ENCODE data around the gene LARP4.
"Not testable (repeated sequence)": the region's sequence is repeated elsewhere in the genome, so short reads cannot be mapped to it uniquely, and the experiment has no call there.

The LARP4 gene

DNA sequence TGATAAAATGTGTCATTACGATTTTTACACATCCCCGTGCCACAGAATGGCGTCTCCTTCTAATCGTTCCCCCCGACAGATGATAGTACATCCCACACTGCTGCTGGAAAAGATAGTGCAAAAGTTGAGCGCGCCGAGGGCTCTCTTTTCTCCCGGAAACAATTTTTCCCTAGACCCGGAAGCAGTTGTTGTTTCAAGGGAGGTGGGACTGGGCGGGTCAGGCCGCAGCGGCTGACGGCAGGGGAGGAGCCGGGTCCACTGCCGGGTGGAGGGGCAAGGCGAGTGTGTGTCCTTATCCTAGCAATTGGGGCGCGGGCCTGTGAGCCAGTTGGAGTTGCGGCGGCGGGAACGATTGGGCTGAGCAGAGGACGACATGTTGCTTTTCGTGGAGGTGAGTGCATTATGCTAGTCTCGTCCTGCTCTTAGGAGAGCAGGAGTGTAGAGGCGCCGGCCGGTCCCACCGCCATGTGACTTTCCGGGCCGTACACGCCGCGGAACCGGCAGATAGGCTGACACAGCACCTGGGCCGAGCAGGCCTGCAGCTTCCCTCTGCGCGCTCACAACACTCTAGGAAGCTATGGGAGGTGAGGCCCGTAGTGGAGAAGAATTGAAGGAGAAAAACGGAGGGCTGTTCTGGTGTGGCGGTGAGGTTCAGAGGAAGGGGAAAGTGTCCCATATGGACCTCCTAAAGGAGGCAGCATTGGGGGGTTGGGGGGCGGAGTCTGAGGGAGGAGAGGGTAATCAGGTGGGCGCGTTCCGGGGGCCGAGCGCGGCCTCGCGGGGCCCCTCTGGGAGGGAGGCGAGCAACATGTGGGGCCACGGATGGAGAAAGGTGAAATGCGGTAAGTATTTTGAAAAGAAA is at the start of gene LARP4:
TSS of gene LARP4 (plus strand) at position 248 of the 862 bp plus-strand sequence. CDS start at position 374, 126 bp downstream.
- intact Hi-C loops (cut with DNase I) = no loop called here
- DNase-seq = peak; percentile 81 to 97 (median 92)

DNA sequence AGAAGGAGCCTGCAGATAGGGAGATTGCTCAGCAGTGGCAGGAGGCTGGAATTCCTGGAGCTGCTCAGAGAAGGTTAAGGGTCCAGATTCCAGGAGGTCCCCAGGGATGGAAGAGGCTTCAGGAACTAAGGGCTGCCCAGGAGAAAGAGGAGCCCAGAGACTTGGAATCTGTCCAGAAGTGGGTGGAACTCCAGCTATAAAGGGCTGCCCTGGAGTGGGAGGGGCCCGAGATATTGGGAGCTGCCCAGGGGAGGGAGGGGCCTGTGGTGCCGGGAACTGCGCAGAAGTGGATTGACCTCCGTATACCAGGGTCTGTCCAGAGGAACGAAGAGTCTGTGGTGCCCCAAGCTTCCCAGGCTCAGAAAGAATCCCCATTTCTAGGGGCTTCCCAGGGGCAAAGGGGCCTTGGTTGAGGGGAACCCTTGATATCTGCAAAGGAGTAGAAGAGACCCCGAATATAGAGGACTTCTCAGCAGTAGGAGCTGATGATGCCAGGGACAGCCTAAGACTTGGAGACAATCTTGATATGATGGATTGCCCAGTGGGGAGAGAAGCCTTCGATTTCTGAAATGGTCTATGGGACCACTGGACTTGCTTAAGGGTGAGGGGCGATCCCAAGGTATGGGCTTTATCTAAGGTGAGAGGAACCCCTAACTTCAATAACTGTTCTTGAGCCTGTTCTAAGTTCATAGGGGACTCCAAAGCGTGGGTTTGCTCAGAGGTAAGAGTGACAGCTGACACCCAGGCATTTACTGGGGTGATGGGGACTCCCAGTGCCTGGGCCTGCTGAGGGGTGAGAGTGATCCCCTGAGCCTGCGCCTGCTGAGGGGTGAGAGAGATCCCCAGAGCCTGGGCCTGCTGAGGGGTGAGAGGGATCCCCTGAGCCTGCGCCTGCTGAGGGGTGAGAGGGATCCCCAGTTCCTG is 49.3 kb upstream of the LARP4 start:
- DNase-seq = no peak
- intact Hi-C loops (cut with DNase I) = no loop called here

DNA sequence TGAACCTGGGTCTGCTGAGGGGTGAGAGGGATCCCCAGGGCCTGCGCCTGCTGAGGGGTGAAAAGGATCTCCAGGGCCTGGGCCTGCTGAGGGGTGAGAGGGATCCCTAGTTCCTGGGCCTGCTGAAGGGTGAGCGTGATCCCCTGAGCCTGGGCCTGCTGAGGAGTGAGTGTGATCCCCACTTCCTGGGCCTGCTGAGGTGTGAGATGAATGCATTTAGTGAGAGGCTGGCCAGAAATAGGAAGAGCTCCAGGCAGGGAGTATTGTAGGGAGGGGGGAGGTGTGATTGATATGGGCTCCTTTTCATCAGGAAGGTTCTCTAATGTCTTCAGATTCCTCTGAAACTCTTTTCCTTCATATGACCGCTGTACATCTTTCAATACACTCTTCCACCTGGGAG is 47.3 kb upstream of the LARP4 start:
- intact Hi-C loops (cut with DNase I) = no loop called here
- DNase-seq = no peak

DNA sequence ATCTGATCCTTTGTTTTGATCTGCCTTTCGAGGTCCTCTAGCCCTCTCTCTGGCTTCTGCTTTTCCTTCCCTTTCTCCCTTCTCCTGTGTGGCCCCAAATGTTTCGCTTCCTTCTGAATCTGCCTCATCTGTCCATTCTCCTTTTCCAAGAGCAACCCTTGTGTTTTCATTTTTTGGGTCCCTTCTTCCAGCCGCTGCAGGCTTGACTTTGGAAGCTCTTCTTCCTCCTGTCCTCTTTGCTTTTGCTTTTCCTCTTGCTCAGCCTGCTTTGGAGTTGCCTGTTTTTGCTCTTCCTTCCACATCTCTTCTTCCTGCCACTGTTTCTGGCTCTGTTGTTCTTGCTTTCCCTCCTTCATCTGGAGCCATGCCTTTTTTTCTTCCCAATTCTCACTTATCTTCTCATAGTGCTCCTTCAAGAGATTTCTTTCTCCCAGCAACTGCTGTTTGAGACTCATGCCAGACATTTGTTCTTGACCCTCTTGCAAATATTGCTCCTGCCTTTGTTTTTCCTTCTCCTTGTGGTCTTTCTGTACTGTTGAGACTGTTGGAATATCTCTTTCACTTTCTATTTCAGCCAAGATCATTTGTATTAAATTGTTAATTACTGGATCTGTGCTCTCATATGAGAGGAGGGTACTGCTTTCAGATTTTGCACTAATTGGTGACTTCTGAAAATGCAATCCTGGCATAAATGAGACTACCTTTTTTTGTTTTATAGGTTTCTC is 46.7 kb upstream of the LARP4 start:
- intact Hi-C loops (cut with DNase I) = no loop called here
- DNase-seq = no peak

DNA sequence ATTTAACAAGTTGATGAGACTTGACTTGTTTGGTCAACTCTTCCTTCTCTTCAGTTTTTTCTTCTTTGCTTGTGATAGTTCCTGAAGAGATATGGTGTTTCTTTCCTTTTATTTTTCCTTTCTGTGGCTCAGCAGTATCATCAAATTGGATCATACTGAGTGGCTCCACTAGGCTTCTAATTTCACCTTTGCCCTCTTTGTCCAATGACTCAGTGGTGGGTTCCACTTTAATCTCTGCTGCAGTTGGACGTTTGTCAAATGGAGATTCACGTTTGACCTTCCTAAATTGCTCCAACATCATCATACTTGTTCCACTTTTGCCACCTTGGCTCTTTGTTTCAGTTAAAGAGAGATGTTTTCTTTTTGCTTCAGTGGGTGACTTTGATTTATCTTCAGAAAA is 45.8 kb upstream of the LARP4 start:
- no peak for DNase-seq
- intact Hi-C loops (cut with DNase I) = no loop called here

DNA sequence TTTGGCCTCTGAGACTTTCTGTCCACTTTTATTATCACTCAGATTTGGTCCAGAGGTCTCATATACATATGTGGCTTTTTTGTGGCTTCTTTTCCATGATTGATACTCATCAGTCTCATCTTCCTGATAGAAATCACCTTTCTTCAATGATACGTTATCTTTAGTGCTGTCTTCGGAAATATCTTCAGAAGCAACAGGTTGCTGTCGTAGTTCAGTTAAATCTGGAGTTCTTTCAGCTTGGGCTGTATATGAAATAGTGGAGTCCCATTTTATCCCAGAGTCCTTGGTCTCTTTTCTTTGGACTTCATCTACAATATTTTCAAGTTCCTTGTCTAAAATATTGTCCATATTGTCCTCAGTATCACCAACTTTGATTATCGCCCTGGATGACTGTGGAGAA is 45.3 kb upstream of the LARP4 start:
- intact Hi-C loops (cut with DNase I) = no loop called here
- DNase-seq = no peak

DNA sequence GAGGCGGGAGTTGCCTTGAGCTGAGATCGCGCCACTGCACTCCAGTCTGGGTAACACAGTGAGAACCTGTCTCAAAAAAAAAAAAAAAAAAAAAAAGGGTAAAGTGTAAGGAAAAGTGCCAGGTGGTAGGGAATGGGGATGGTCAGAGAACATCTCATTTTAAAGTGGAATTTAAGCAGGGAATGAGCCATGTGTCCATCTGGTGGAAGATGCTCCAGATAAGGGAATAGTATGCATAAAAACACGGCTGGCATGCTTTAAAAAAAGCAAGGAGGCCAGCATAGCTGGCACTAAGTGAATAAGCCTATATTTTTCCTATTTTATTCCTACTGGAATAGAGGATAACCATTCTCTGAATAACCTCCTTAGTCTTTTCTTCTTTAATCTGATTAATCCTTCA is 38.0 kb upstream of the LARP4 start:
- no peak for DNase-seq
- intact Hi-C loops (cut with DNase I) = no loop called here

DNA sequence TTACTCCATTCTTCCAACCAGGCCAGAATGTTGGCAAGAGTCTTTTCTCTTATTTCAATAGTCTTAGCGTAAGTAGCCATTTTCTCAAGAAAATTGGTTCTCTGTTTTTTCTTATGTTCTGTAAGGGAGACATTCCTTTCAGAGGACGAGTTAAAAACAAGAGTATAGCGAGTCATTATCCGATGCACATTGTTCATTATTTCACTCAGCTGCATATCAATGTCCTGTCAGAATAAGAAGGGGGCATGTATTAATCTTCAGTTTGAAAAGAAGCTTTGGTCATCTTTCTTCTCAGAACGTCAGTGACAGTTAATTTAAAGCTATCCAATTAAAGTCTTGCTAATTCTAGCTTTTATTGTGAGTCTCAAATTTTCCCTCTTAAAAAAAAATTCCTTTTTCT is 37.5 kb upstream of the LARP4 start:
- intact Hi-C loops (cut with DNase I) = no loop called here
- no peak for DNase-seq

DNA sequence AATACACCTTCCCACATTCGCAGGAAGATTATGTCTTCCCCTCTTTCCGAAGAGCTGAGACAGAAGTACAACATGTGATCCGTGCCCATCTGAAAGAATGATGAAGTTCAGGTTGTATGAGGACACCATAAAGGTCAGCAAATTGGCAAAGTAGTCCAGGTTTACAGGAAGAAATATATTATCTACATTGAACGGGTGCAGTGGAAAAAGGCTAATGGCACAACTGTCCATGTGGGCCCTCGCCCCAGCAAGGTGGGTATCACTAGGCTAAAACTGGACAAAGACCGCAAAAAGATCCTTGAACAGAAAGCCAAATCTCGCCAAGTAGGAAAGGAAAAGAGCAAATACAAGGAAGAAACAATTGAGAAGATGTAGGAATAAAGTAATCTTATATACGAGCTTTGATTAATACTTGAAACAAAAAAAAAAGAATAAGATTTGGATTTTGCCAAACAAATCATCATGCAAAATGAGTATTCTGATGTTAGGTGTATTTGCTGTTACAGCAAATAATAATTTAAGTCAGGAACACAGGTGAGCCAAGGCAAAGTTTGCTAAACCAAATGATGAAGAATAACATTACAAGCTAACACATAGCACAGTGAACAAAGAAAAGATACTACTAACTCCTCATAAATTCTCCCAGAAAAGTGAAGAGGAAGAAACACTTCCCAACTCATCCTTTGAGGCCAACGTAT is 34.8 kb upstream of the LARP4 start:
- DNase-seq = no peak
- intact Hi-C loops (cut with DNase I) = no loop called here

DNA sequence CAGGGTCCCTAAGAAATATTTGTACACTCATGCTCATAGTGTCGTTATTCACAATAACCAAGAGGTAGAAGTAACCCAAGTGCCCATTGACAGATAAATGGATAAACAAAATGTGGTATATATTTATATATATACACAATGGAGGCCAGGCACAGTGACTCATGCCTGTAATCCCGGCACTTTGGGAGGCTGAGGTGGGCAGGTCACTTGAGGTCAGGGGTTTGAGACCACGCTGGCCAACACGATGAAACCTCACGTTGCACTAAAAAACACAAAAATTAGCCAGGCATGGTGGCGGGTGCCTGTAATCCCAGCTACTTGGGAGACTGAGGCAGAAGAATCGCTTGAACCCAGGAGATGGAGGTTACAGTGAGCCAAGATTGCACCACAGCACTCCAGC is 30.0 kb upstream of the LARP4 start:
- intact Hi-C loops (cut with DNase I); DNase-seq: not testable (repeated sequence)

DNA sequence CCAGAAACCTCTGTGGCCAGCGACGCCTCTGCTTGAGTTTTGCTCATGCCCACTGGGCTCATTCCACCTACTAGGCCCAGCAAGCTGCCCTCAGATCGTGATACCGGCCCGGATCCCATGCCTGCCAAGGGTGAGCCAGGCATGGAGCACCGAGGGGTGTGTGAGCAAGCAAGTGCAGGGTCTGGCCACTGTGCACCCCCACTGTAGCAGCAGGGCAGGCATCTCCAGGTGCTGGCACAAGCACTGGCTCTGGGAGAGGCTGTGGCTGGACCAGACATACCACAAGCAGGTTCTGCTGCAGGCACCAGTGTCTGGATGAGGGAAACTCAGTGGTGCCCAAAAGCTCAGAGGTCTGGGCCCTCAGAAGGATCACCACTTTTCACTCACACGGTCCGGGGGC is 24.9 kb upstream of the LARP4 start:
- intact Hi-C loops (cut with DNase I) = no loop called here
- DNase-seq = no peak

DNA sequence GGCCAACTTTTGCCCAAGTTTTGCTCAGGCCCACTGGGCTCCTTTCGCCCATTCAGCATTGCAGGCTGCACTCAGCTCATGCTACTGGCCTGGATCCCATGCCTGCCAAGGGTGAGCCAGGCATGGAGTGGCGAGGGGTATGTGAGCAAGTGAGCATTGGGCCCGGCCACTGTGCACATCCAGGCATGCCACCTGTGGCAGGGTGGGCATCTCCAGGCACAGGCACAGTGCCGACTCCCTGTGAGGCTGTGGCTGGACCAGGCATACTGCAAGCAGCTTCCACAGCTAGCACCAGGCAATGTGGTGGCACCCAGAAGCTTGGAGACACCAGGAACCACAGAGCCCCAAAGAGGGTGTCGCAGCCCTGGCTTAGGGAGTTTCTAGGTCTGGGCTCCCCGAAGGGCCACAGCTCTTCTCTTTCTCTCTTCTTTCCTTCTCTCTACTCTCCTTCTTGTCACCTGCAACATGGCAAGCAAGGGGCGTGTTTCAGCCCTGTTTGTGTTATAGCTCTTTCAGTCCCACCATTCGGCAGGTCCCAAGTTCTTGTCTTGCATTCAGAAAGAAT is 19.8 kb upstream of the LARP4 start:
- intact Hi-C loops (cut with DNase I) = no loop called here
- no peak for DNase-seq

DNA sequence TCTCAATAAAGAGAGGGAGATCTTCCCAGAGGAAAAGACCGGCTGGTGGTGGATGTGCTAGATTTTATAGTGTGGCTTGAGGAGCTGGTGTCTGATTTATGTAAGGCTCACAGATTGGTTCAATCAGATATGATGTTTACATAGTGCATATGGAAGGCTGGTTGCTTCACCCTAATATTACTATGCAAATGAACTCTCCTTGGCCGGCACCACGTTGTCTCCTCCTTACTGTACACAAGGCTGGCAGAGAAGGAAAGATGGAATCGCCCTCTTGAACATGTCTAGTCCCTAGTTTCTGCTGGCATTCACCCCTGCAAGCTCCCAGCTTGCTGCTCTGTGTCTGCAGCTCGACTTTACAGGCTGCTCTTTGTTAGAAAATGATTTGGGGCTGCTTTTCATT is 13.2 kb upstream of the LARP4 start:
- no peak for DNase-seq
- intact Hi-C loops (cut with DNase I) = no loop called here

DNA sequence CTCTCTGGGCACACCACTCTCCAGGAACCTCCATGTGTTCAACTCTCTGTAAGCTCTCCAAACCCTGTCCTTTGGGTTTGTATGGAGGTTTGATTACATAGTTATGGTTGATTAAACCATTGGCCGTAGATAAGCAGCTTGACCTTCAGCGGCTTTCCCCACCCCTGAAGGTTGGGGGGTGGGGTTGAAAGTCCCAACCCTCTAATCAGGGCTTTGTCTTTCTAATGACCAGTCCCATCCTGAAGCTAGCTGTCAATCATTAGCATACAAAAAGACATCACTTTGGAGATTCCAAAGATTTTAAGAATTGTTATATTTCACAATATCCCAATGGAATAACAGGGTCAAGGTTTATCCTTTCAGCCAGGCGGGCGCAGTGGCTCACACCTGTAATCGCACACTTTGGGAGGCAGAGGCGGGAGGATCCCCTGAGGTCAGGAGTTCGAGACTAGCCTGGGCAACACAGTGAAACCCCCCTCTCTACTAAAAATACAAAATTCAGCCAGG is 12.7 kb upstream of the LARP4 start:
- intact Hi-C loops (cut with DNase I) = no loop called here
- peak in 1 of 42 donors; percentile 18 for DNase-seq

DNA sequence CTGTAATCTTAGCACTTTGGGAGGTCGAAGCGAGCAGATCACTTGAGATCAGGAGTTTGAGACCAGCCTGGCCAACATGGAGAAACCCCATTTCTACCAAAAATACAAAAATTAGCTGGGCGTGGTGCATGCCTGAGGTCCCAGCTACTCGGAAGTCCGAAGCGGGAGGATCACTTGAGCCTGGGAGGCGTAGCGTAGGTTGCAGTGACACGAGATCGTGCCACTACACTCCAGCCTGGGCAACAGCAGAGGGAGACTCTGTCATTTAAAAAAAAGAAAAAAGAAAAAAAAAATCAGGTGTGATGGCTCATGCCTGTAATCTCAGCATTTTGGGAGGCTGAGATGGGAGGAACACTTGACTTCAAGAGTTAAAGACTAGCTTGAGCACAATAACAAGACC is 11.9 kb upstream of the LARP4 start:
- DNase-seq = peak in 1 of 42 donors; percentile 9
- intact Hi-C loops (cut with DNase I) = not testable (repeated sequence)

DNA sequence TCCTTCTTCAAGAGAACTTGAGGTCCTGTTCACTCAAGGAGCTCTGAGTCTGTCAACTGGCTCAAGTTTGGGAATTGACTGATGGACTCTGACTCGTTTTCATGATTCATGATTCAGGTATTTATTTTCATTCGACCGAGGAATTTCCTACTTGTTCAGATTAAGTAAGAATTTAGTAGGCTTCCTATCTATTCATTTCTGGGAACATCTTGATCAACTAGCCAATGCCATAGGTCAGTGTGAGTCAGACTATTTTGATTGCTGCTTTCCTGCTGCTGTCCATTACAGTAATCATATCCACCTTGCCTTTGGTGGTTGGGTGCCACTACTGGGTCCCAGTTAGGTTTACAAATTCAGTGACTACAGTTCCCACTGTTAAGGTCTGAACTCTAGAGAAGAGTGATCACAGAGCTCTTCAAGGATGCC is 10.4 kb upstream of the LARP4 start:
- intact Hi-C loops (cut with DNase I) = no loop called here
- DNase-seq = peak in 2 of 42 donors; percentile 12 to 24

DNA sequence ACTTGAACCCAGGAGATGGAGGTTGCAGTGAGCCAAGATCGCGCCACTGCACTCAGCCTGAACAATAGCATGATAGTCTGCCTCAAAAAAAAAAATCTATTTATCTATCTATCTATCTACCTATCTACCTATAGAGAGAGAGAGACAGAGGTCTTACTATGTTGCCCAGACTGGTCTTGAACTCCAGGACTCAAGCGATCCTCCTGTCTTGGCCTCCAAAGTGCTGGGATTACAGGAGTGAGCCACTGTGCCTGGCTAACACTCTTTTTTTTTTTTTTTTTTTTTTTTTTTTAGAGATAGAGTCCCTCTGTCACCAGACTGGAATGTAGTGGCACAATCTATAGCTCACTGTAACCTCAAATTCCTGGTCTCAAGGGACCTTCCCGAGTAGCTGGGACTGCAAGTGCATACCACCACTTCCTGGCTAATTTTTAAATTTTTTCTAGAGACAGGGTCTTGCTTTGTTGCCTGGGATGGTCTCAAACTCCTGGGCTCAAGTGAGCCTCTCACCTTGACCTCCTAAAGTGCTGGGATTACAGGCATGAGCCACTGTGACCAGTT is 6.1 kb upstream of the LARP4 start:
- intact Hi-C loops (cut with DNase I) = no loop called here
- no peak for DNase-seq

DNA sequence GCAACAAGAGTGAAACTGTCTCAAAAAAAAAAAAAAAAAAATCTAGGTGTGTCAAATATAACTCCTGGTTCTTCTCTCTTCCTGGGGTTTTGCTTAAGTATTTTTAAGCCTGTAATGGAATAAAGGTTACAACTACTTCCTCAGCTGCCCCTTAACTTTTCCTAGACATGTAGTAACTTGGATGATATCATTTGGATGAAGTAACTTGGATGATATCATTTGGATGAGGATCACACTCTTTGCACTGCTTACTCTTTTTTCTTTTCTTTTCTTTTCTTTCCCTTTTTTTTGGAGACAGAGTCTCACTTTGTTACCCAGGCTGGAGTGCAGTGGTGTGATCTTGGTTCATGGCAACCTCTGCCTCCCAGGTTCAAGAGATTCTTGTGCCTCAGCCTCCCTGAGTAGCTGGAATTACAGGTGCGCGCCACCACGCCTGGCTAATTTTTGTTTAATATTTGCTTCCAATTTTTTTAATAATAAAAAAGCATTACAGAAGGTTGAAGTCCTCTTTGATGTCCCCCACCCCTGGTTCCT is 3.5 kb upstream of the LARP4 start:
- DNase-seq = peak in 1 of 42 donors; percentile 9
- intact Hi-C loops (cut with DNase I) = no loop called here

All from head of caudate nucleus (tissue), 42 donors.